GM12878 (cell line): ENCODE measurements around the gene PDCD6IP.

ENCODE experiments used
- ATF3 ChIP-seq: IDR thresholded peaks from 2 replicates; pipeline ENCODE4 v1.6.1; 2011; ENCODE audit warnings: low read depth, mild to moderate bottlenecking, low read length, moderate library complexity, borderline replicate concordance; ENCODE audit errors: extremely low read depth
- CBFB ChIP-seq: IDR thresholded peaks from 2 replicates; pipeline ENCODE4 v1.6.1; 2016; ENCODE audit warnings: antibody characterized with exemption, low read depth
- CTCF ChIP-seq, 3 experiments: IDR thresholded peaks in 2 of 3; conservative IDR thresholded peaks in 1 of 3; 2 replicates each; pipeline ENCODE4 v1.5.1; 2011; ENCODE audit warnings: low read depth in 3 of 3, low read length in 3 of 3, mild to moderate bottlenecking in 3 of 3, control low read depth in 2 of 3, moderate library complexity in 2 of 3, inconsistent platforms in 1 of 3, mixed read lengths in 1 of 3; ENCODE audit not compliant: control insufficient read depth in 2 of 3, insufficient read depth in 1 of 3; ENCODE audit errors: extremely low read depth in 1 of 3
- NFXL1 ChIP-seq: fragments of 450-650 bp; IDR thresholded peaks from 2 replicates; pipeline ENCODE4 v1.6.1; 2017; ENCODE audit warnings: antibody characterized with exemption, mild to moderate bottlenecking, borderline replicate concordance
- POLR2AphosphoS5 ChIP-seq: IDR thresholded peaks from 2 replicates; pipeline ENCODE4 v1.6.1; 2011; ENCODE audit warnings: mild to moderate bottlenecking, low read length, inconsistent platforms
- PRDM15 ChIP-seq: fragments of 450-650 bp; formaldehyde crosslinking; IDR thresholded peaks from 2 replicates; pipeline ENCODE4 v1.4.0; 2020; ENCODE audit warnings: mild to moderate bottlenecking, moderate library complexity
- YY1 ChIP-seq: IDR thresholded peaks from 2 replicates; pipeline ENCODE4 v1.6.1; 2011; ENCODE audit warnings: low read depth, mild to moderate bottlenecking, low read length

GRCh38 chr3:33799202-33799551, 747 bp downstream of the PDCD6IP start:
- TF ChIP-seq CTCF (IDR thresholded peaks at IDR 0.05 in 2 of 3, conservative IDR thresholded peaks at IDR 0.05 in 1 of 3; ENCODE audit: control insufficient read depth in 2 of 3, extremely low read depth in 1 of 3, insufficient read depth in 1 of 3, low read depth in 3 of 3, low read length in 3 of 3), result no peak
- TF ChIP-seq POLR2AphosphoS5, result no peak
- no peak for TF ChIP-seq ATF3
- TF ChIP-seq PRDM15 (CRISPR knock-in tag), result no peak
- no peak for TF ChIP-seq CBFB
- TF ChIP-seq YY1, result no peak
- no peak for TF ChIP-seq NFXL1
